ENCODE measurements around the gene REST.
"Not testable (repeated sequence)": the region's sequence is repeated elsewhere in the genome, so short reads cannot be mapped to it uniquely, and the experiment has no call there.

REST gene

GRCh38 chr4:56907489-56908205 lies at the start of gene REST:
TSS of gene REST (plus strand) at chr4:56907900. CDS start at chr4:56910639, 2,739 bp downstream.
- FAIRE-seq (no peak), DNase-seq (ENCODE audit: insufficient read length, low spot score) (peak; percentile 76)

DNA sequence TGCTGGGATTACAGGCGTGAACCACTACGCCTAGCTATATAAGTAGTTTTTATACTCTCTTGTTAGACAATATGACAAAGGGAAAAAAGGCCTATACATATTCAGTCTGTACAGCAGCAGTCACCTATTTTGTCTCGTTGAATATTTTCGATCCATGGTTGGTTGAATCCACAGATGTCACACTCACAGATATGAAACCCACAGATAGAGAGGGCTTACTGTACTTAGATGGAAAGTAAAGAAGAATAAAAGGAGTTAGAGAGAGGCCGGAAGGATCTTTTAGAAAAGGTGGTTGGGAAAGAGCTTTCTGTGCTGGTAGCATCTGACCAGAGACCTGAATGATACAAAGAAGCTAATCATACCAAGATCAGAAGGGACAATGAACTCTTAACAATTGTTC lies 47.9 kb upstream of the REST start:
- FAIRE-seq (no peak), DNase-seq (ENCODE audit: insufficient read length, low spot score) (no peak)

DNA sequence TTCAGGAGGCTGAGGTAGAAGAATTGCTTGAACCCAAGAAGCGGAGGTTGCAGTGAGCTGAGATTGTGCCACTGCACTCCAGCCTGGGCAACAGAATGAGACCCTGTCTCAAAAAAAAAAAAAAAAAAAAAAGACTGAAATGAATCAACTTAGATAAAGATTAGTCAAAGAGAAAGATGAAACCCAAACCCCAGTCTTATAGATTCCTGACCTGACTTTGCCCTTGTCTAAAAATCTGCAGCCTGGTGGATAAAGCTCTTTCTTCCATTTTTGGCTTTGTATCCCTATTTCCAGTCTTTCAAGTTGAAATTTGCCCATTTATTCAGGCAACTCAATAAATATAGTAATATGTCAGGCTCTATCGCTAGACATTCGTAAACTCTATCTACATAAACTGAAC lies 46.9 kb upstream of the REST start:
- DNase-seq (ENCODE audit: insufficient read length, low spot score) (no peak), FAIRE-seq (peak; percentile 8)

- peak; percentile 14 for FAIRE-seq
- no peak for DNase-seq (ENCODE audit: insufficient read length, low spot score)
These were observed 46.3 kb upstream of the REST start for GRCh38 chr4:56861360-56861759.

DNA sequence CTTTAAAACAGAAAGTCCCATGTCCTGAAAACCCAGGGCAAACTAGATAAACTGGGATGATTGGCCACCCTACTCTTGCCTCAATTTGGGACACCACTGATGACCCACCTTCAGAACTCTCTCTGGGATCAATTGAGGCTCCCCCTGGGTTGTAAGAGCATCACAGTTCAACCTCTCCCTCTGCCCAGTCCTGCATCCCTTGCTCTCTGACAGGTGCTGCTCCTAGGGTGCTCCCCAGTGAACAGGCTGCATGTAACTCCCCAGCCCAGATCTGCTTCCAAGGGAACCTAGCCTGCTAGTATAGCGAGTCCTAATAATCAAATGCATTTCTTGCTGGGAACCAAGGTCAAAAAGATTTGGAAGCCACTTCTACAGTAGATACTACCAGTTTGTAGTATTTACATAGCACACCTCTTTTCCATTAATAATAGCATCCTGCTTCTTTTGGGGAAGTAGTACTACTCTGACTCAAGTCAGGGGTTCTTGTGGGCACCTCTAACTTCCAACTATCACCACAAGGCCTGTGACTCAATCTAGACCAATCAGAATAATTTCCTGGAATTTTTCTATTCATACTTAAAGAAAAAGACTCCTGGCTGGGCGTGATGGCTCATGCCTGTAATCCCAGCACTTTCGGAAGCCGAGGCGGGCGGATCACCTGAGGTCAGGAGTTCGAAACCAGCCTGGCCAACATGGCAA lies 44.1 kb upstream of the REST start:
- FAIRE-seq (no peak), DNase-seq (ENCODE audit: insufficient read length, low spot score) (no peak)

GRCh38 chr4:56870946-56871345 lies 36.8 kb upstream of the REST start:
- FAIRE-seq (no peak), DNase-seq (ENCODE audit: insufficient read length, low spot score) (no peak)

- DNase-seq (ENCODE audit: insufficient read length, low spot score) (no peak), FAIRE-seq (no peak)
These were observed 36.3 kb upstream of the REST start for GRCh38 chr4:56871371-56871866.

DNA sequence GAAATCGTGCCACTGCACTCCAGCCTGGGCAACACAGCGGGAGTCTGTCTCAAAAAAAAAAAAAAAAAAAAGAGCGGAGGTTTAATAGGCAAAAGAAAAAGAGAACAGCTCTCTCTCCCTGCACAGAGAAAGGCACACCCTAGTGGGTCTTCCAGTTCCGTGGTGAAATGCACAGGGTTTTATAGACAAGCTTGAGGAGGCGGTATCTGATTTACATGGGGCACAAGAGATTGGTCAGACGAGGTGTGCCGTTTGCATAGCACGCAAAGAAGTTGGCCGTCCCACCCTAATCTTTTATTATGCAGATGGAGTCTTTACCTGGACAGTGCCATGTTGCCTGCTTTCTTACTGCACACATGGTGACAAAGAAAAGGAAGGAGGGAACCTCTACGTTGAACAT lies 33.5 kb upstream of the REST start:
- no peak for FAIRE-seq

DNA sequence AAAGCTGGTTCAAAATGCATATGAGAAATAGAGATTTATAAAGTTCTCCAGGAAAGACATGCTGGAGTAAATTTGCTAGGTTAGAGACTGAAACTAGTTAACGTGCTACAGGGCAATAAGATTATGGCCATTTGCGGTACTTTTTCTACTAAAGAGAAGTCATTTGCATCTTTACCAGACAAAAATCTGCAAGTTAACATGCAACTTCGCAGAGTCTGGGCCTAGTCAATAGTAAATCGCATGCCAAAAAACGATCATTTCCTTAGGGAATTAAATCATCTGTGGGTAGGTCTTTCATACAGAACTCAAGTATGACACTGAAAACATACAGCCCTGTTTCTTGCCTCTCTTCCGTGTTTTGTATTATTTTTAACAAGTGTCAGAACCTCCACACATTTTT lies 32.8 kb upstream of the REST start:
- FAIRE-seq (no peak), DNase-seq (ENCODE audit: insufficient read length, low spot score) (no peak)

More for the DNA sequence above, 33.5 kb upstream of the REST start:
- no peak for DNase-seq (ENCODE audit: insufficient read length, low spot score)

- no peak for DNase-seq (ENCODE audit: insufficient read length, low spot score)
- no peak for FAIRE-seq
These were observed 31.4 kb upstream of the REST start for GRCh38 chr4:56876264-56876663.

DNA sequence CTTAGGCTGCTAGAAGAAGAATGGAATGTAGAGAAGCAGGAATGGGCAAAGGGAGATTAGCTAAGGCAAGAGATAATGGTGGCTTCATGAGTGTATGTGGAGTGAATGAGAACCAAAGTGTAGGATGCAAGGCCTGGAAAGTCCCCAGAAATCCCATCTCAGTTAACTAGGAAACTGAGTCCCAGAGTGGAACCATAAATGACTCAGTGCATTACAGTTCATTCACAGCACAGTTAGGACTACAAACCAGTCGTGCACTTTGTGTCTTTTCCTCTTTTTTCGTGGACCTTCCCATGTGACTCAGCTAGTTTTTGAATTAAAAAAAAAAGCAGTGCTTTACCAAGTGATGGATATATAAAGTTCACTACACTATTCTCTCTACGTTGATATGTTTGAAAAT lies 27.7 kb upstream of the REST start:
- FAIRE-seq: no peak
- DNase-seq (ENCODE audit: insufficient read length, low spot score): no peak

GRCh38 chr4:56880572-56880971 lies 27.1 kb upstream of the REST start:
- FAIRE-seq (no peak), DNase-seq (ENCODE audit: insufficient read length, low spot score) (no peak)

GRCh38 chr4:56884511-56884910 lies 23.2 kb upstream of the REST start:
- not testable (repeated sequence) for FAIRE-seq

DNA sequence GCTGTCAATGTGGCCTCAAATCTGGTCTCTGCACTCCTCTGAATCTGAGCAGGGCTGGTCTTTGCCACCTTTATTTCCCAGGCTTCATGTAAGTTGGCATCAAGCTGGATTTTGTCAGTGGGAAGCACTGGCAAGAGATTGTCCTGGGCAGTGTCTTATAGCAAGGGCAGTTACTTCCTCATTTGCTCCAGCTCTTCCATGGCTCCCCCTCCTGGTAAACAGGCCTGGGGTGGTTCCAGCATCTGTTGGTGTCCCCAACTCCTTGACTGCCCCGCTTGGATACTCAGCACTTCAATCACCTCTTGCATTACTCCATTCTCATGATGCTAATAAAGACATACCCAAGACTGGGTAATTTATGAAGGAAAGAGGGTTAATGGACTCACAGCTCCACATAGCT lies 15.0 kb upstream of the REST start:
- FAIRE-seq: no peak

More at GRCh38 chr4:56884511-56884910, 23.2 kb upstream of the REST start:
- not testable (repeated sequence) for DNase-seq (ENCODE audit: insufficient read length, low spot score)

GRCh38 chr4:56897842-56898241 lies 9.9 kb upstream of the REST start:
- not testable (repeated sequence) for DNase-seq (ENCODE audit: insufficient read length, low spot score); FAIRE-seq

More for the DNA sequence above, 15.0 kb upstream of the REST start:
- DNase-seq (ENCODE audit: insufficient read length, low spot score): no peak

DNA sequence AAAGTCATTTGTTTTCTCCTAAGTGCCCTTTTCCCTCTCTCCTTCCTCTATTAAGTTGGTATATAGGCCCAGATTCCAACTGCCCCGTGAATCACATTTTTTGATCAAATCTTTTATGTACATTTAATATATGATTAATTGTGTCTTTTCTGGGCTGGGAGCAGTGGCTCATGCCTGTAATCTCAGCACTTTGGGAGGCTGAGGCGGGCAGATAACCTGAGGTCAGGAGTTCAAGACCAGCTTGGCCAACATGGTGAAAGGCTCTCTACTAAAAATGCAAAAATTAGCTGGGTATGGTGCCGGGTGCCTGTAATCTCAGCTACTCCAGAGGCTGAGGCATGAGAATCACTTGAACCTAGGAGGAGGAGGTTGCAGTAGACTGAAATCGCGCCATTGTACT lies 7.5 kb upstream of the REST start:
- not testable (repeated sequence) for FAIRE-seq; DNase-seq (ENCODE audit: insufficient read length, low spot score)

GRCh38 chr4:56902703-56903102 lies 5.0 kb upstream of the REST start:
- FAIRE-seq (no peak), DNase-seq (ENCODE audit: insufficient read length, low spot score) (no peak)

DNA sequence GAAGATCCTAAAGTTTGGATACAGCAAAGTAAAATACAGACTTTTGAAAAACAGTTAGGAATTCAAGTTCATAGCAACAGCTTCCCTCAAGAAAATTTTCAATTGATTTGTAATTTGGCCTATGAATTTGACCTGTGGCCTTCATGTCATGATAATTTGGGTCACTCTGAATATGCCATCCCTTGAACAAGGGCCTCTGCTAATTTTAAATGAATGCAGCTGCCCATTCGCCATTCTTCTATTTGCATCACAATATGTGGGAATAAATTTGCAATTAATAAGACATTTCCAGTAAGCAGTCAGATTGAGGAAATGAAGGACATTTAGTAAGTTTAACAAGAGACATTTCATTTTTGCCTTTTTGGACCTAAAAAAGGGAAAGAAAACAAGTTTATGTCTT lies 1.9 kb upstream of the REST start:
- DNase-seq (ENCODE audit: insufficient read length, low spot score): no peak
- FAIRE-seq: no peak

- no peak for FAIRE-seq
- no peak for DNase-seq (ENCODE audit: insufficient read length, low spot score)
These were observed 959 bp upstream of the REST start for GRCh38 chr4:56906489-56907393.

GRCh38 chr4:56908206-56909085 lies 746 bp downstream of the REST start:
- FAIRE-seq: no peak
- peak; percentile 75 for DNase-seq (ENCODE audit: insufficient read length, low spot score)

Data from GM19239 (cell line).